Activated gamma-delta T cell treated with Interleukin-2 at 50 U/mL for 16 hours (primary cell): Measurements from ENCODE around the gene IRF4.

ENCODE experiments used
- DNase-seq: peaks from one replicate; pipeline ENCODE4 v3.0.0-alpha.2; 2020

Gene IRF4

DNA sequence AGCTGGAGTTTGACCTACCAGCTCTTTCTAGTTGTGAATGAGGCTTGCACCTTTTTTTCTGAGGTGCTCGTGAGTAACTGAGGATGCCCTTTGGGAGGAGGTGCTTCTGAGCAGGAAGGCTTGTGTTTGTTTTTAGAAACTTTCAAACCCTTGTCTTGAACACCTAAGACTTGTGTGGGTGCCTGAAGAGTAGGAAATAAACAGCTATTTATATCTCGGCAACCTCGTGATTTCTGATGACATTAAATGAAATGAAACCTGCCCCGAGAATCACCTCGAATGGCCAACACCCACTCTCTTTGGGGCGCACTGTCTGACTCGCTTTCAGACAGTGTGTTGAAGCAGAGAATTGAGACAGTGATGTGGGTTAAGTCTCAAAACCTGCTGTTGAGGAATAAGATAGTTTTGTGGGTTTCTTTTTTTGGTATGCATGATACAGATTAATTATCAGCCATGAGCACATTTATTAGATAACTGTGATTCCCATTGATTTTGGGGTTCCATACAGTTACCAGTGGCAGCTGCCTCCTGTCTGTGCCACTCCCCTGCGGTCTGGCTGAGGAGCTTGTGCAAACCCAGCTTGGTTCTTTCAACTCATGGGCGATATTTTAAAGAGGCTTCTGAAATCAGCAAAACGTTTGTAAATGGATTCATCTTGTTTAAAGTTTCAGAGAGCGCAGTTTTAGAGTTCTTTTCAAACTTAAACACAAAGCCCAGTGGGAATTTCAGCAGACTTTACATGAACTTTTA is 8.4 kb downstream of the IRF4 start:
- no peak for DNase-seq

DNA sequence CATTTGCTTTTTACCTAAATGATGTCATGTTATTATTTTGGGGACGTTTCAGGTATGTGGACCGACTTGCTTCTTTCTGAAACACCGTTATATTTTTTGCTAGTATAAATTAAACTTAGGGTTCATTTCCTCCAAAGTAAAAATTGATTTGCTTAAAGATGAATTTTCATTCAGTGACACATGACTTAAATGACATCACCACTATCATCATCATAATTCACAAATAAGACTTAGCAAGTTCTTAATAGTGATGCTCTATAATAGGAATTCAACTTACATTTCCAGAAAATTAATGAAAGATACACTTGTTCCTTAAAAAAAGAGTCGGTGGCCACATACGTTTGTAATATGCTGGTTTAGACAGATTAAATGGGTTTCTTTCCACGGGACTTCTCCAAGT is 9.3 kb downstream of the IRF4 start:
- DNase-seq, result no peak

DNA sequence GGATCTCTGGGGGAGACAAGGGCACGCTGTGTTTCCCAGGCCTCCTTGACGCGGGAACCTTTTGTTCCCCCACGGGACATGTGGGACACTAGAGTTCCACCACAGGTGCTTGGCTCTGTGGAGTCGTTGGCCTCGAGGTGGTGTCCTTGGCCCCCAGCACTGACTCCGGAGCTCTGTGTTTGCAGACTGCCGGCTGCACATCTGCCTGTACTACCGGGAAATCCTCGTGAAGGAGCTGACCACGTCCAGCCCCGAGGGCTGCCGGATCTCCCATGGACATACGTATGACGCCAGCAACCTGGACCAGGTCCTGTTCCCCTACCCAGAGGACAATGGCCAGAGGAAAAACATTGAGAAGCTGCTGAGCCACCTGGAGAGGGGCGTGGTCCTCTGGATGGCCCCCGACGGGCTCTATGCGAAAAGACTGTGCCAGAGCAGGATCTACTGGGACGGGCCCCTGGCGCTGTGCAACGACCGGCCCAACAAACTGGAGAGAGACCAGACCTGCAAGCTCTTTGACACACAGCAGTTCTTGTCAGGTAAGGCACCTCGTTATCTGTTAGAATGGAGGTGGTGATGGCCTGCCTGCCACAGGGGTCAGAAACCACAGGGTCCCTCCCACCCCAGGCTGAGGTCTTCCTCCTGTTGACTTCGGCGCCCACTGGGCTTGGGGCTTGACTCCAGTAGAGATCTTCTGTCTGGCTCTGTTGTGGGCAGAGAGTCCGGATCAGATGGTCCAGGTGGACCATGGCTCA is 9.9 kb downstream of the IRF4 start:
- DNase-seq, result no peak

DNA sequence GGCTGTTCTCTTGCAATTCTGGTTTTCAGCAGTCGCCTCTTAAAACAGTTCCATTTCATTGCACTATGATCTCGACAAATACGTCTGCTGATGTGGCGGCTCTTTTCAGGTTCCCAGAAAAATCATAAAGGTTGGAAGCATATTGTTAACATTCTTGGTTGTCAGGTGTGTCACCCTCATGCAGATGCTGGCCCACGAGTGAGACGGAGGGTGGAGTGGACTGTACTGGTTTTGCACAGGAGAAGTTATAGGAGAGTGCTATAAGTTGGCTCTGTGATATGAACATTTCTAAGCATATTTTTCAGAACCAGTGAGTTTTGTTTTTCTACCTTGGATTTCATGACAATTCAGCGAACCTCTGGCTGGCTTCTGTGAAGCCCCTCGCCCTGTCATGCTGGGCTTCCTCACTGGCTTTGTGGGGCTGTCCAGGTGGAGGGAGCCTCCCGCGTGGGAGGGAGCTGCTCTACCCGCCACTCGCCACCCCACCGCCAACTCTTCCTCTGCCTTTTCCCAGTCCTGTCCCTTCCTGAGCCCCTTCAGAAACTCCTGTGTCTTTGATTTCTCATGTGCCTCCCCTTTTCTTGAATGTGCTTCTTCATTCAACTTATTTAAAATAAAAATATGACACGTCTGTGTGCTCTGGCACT is 10.6 kb downstream of the IRF4 start:
- no peak for DNase-seq

DNA sequence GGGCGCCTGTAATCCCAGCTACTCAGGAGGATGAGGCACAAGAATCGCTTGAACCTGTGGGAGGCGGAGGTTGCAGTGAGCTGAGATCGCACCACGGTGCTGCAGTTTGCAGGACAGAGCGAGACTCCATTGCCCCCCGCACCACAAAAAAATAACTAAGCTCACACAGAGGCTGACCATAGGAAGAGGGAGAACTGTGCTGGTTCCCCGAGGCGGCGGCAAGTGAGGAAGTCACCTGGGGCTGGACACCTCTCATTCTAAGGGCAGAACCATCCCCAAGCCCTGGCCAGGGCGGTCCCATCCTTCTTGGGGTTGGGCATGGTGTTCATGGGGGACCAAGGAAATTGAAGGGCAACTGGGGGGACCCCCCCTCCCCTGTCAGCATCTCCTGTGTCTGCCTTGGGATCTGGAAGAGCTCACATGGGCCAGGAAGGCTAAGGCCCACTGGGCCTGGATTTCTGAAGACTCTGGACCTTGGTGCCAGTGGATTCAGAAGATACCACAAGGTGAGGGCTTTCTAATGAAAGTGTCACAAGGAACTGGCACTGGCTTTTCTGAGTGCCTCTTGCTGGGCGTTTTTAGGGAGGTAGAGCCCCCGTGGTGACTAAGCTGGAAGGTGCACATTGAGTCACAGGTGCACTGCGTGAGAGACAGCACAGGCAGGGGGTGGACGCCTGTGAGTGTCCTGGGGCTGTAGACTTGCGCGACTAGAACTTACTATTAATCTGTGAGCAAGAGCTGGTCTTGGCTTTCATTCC is 11.5 kb downstream of the IRF4 start:
- DNase-seq, result no peak

DNA sequence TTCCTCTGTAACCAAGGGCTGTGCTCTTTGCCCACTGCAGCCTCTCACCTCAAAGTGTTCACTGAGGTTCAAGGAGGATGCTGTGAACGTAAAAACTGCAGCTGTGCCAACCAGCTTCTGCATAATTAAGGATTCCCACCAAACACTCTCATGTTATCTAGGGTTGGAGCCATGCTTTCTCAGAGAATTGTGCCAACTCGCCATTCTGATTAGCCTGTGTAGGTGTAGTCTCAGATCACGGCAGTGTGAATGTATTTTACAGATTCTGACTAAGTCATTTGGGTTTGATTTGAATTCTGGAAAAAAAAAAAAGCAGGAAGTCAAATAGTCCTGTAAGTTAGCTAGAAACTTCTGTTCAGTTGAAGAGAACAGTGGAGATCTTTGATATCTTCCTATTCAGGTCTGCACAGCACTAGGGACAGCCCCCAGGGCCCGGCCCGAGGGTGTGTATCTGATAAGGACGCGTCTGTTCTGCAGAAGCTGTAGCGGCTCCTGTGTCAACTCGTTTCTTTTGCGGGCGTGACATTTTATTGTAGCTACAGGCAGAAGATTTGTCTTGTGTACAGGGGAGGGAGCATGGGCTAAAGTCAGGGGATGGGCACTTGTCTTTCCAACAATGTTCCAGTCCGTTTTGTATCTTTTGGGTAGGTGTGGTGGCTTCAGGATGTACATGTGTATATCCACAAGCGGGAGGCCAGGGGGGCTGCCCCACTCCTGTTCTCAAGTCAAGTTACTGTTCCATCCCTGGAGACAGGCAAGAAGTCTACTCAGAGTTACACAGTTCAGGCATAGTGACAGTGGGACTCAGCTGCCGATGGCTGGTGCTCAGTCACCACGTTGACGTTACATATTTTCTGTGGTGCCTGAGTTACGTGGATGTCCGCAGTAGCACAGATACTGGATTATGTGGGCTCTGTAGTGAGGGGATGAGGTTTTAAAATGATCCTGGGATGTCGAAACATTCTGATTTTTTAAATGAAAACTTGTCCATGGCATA is 12.4 kb downstream of the IRF4 start:
- DNase-seq, result no peak

DNA sequence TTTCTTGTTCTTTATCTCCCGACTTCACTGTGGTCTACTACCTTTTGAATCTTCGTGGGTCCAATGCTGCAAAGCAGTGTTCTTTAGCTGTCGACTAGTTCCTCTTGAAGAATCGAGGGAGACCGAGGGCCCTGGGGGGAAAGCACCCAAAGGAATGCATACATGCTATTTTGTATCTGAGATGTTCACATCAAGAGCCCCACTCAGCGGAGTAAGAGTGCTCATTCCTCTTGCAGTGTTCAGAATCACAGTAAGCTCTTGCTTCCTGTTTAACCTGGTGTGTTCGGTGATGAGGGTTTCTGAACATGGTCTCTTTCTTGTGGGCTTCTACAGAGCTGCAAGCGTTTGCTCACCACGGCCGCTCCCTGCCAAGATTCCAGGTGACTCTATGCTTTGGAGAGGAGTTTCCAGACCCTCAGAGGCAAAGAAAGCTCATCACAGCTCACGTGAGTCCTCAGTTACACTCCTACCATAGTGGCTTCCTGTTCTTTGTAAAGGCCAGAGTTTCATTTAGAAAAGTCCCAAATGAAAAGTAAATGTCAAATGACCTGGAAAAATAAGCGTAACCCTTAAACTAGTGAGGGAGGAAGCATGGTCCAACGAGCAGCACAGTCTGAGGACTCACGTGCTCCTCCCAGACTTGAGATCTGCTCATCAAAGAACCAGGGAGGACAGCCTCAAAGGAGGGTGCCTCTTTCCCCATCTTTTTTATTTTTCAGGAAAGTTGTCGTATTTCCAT is 13.3 kb downstream of the IRF4 start:
- no peak for DNase-seq

DNA sequence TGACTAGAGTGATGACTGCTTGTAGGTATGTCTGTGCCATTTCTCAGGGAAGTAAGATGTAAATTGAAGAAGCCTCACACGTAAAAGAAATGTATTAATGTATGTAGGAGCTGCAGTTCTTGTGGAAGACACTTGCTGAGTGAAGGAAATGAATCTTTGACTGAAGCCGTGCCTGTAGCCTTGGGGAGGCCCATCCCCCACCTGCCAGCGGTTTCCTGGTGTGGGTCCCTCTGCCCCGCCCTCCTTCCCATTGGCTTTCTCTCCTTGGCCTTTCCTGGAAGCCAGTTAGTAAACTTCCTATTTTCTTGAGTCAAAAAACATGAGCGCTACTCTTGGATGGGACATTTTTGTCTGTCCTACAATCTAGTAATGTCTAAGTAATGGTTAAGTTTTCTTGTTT is 16.6 kb downstream of the IRF4 start:
- no peak for DNase-seq

DNA sequence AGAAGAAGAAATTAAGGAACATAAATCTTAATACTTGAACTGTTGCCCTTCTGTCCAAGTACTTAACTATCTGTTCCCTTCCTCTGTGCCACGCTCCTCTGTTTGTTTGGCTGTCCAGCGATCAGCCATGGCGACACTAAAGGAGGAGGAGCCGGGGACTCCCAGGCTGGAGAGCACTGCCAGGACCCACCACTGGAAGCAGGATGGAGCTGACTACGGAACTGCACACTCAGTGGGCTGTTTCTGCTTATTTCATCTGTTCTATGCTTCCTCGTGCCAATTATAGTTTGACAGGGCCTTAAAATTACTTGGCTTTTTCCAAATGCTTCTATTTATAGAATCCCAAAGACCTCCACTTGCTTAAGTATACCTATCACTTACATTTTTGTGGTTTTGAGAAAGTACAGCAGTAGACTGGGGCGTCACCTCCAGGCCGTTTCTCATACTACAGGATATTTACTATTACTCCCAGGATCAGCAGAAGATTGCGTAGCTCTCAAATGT is 17.1 kb downstream of the IRF4 start:
- DNase-seq, result no peak

DNA sequence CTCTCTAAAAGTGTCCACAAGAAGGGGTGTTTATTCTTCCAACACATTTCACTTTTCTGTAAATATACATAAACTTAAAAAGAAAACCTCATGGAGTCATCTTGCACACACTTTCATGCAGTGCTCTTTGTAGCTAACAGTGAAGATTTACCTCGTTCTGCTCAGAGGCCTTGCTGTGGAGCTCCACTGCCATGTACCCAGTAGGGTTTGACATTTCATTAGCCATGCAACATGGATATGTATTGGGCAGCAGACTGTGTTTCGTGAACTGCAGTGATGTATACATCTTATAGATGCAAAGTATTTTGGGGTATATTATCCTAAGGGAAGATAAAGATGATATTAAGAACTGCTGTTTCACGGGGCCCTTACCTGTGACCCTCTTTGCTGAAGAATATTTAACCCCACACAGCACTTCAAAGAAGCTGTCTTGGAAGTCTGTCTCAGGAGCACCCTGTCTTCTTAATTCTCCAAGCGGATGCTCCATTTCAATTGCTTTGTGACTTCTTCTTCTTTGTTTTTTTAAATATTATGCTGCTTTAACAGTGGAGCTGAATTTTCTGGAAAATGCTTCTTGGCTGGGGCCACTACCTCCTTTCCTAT is 17.9 kb downstream of the IRF4 start:
- no peak for DNase-seq

DNA sequence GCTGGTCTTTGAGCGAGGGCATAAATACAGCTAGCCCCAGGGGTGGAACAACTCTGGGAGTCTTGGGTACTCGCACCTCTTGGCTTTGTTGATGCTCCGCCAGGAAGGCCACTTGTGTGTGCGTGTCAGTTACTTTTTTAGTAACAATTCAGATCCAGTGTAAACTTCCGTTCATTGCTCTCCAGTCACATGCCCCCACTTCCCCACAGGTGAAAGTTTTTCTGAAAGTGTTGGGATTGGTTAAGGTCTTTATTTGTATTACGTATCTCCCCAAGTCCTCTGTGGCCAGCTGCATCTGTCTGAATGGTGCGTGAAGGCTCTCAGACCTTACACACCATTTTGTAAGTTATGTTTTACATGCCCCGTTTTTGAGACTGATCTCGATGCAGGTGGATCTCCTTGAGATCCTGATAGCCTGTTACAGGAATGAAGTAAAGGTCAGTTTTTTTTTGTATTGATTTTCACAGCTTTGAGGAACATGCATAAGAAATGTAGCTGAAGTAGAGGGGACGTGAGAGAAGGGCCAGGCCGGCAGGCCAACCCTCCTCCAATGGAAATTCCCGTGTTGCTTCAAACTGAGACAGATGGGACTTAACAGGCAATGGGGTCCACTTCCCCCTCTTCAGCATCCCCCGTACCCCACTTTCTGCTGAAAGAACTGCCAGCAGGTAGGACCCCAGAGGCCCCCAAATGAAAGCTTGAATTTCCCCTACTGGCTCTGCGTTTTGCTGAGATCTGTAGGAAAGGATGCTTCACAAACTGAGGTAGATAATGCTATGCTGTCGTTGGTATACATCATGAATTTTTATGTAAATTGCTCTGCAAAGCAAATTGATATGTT is 19.2 kb downstream of the IRF4 start:
- no peak for DNase-seq

DNA sequence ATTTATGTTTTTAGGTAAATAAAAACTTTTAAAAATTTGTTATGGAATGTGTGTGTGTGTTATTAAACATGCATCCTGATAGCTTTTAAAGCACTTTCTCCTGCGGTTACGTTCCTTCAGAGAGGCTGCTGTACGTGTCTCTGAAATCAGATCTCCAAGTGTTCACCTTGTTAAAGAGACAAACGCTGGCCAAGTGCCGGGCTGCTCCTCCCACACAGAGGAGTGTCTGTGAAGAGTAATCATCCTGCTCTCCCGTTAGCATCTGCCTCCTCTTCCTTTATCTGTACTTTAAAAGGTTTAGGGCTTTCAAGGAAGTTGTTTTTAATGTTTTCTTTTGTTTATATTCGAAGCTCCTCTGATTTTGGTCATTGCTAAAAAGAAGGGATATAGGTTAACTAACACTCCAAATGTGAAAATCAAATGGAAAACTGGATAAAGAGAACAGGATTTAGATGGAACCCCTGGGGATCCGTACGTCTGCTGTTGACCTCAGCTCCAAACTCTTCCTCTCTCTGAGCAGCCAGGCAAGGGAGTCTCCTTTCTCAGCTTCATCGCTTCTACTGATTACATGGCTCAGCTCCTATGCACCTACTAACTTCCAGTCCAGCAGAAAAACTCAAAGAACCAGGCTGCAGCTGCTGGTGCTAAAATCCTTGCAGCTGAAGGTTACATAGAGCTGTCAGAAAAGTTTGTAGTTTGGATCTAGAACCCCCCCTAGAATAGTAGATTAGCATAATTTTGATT is 20.0 kb downstream of the IRF4 start:
- DNase-seq, result no peak

DNA sequence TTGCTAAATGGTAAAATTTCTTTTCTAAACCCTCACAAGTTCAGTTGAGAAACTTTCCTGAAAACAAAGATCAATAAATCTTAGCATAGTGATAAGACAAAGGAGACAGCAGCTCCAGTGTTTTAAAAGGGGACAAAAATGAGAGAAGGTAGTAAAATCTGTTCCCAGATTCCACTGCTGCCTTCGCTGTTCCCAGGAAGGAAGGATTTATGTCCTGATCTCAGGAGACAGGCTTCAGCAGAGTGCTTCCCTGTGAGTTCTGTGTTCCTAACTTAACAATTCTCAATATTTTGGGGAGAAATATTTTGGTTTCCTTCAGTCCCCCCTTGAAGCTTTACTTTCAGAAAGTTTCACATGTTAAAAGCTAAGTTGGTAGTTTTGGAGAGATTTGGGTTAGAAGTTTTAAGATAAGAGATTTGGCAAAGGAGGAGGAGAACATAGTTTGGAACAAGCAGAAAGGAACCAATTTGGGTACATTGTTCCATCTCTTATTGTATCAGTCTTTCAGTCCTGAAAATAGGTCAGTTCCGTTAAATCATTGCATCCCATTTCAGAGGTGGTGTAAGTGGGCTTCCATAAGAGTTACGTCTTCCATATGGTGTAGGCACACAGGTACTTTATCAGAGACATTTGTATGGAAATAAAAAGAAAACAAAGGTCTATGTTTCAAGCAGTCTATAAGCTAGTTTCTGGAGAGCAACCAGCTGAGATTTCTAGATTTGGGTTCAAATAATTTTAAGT is 20.8 kb downstream of the IRF4 start:
- no peak for DNase-seq

DNA sequence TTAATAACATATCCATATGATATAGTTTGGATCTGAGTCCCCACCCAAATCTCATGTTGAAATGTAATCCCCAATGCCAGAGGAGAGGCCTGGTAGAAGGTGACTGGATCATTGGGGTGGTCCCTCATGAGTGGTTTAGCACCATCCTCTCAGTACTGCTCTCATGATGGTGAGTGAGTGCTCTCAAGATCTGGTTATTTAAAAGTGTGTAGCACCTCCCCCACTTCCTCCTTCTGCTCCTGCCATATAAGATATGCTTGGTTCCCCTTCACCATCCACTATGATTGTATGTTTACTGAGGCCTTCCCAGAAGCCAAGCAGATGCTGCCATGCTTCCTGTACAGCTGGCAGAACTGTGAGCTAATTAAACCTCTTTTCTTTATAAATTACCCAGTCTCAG is 22.9 kb downstream of the IRF4 start:
- no peak for DNase-seq

DNA sequence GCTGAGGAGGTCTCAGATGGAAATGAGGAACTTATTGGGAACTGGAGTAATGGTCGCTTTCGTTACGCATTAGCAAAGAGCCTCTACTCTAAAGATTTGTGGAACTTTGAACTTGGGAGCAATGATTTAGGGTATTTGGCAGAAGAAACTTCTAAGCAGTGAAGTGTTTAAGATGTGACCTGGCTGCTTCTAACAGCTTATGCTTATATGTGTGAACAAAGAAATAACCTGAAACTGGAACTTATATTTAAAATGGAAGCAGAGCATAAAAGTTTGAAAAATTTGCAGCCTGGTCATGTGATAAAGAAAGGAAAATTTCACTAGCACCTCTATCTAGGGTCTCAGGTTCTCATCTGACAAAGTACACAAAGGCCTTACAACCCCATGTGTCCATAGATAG is 23.5 kb downstream of the IRF4 start:
- no peak for DNase-seq

DNA sequence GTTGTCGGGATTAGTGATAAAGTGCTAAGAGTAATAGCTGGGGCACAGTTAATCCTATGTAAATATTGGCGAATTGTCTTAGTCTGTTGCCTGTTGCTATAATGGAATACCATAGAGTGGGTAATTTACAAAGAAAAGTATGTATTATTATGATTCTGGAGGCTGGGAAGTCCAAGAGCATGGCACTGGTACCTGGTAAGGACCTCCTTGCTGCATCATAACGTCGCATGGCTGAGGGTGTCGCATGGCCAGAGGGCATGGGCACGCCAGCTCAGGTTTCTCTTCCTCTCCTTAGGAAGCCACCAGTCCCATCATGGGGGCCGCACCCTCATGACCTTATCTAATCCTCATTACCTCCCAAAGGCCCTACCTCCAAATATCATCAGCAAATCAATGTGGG is 29.7 kb downstream of the IRF4 start:
- DNase-seq, result no peak

DNA sequence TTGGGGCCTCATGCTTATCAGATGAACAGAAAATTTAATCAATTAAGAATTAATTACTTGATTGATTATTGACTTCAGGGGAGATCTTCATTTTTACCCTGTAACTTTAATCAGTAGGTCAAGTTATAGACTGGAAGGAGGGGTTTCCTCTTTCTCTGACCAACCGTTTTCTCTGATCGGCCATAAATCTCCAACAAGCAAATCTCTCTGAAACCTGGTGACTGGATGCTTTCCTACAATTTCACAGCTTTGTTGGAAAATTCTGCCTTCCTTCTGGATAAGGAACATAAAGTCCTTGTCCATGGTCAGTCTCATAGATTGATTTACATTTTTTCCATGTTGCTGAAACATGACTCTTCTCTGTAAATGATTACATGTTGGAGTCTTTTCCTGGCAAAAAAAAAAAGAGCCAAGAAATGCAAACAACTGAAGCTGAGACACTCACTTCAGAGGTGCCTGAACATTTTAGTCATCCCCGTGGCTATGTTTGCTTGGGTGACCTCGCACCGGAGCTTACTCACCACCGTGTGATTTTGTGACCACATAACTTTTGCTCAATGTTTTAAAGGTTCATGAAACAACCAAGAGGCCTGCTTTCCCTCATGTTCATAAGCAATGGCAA is 31.0 kb downstream of the IRF4 start:
- DNase-seq, result peak; percentile 26
